ENCODE data around the gene KLHL10. TPM values are rescaled to one million over a fixed set of nuclear protein-coding genes. Genes with fewer than 3 reads are reported as not detected.
A peak's percentile ranks its signal among the peaks of the same experiment; 100 is the strongest.

The KLHL10 gene
- total RNA-seq, 4 donors from 2014 or later, result 0.62 to 2.7 (median 1.4) TPM

GRCh38 chr17:41803049-41804020 lies 34.3 kb upstream of the KLHL10 start:
- WGBS, 2 donors (ENCODE audit: low coverage in 1 of 2), result 73 to 76% methylated on average over 3 to 11 of the region's 24 CpGs
- Histone ChIP-seq H3K27me3 (peaks cover 20% of the 10 kb centered on the region), H3K27ac (no peak overlapping the region), H3K36me3 (peaks cover 0 to 38% of the 10 kb centered on the region in 2 donors), H3K9me3 (no peaks in the 10 kb centered on the region), H3K4me3 (no peak overlapping the region), H3K4me1 (peaks cover 0 to 15% (median 9%) of the 10 kb centered on the region in 3 donors)
- TF ChIP-seq POLR2A (IDR thresholded peaks at IDR 0.05) (no peak), EP300 (IDR thresholded peaks at IDR 0.05) (no peak), POLR2AphosphoS5 (IDR thresholded peaks at IDR 0.05) (no peak)
- TF ChIP-seq, protein P1, sequence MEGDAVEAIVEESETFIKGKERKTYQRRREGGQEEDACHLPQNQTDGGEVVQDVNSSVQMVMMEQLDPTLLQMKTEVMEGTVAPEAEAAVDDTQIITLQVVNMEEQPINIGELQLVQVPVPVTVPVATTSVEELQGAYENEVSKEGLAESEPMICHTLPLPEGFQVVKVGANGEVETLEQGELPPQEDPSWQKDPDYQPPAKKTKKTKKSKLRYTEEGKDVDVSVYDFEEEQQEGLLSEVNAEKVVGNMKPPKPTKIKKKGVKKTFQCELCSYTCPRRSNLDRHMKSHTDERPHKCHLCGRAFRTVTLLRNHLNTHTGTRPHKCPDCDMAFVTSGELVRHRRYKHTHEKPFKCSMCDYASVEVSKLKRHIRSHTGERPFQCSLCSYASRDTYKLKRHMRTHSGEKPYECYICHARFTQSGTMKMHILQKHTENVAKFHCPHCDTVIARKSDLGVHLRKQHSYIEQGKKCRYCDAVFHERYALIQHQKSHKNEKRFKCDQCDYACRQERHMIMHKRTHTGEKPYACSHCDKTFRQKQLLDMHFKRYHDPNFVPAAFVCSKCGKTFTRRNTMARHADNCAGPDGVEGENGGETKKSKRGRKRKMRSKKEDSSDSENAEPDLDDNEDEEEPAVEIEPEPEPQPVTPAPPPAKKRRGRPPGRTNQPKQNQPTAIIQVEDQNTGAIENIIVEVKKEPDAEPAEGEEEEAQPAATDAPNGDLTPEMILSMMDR (IDR thresholded peaks at IDR 0.05), result no peak
- ATAC-seq, result no peak

- no peak overlapping the region for H3K4me3 ChIP-seq
- no peaks in the 10 kb centered on the region for H3K9me3 ChIP-seq
- WGBS, 2 donors (ENCODE audit: low coverage in 1 of 2), result 90 to 100% methylated on average over 1 to 2 of the region's 8 CpGs
- TF ChIP-seq EP300 (IDR thresholded peaks at IDR 0.05) (no peak), POLR2A (IDR thresholded peaks at IDR 0.05) (no peak), POLR2AphosphoS5 (IDR thresholded peaks at IDR 0.05) (no peak)
- TF ChIP-seq, protein P1 (IDR thresholded peaks at IDR 0.05), result no peak
- ATAC-seq, result no peak
- peaks cover 0 to 44% of the 10 kb centered on the region in 2 donors for H3K36me3 ChIP-seq
- no peak overlapping the region for H3K27ac ChIP-seq
- no peaks in the 10 kb centered on the region for H3K27me3 ChIP-seq
- H3K4me1 ChIP-seq, result peaks cover 0 to 25% (median 16%) of the 10 kb centered on the region in 3 donors
Observed at GRCh38 chr17:41806685-41807445, 30.8 kb upstream of the KLHL10 start.

GRCh38 chr17:41810659-41811548 lies 26.7 kb upstream of the KLHL10 start:
- TF ChIP-seq POLR2AphosphoS5 (IDR thresholded peaks at IDR 0.05) (no peak), EP300 (IDR thresholded peaks at IDR 0.05) (no peak), POLR2A (IDR thresholded peaks at IDR 0.05) (no peak)
- TF ChIP-seq, protein P1 (IDR thresholded peaks at IDR 0.05), result no peak
- Histone ChIP-seq H3K36me3 (peaks cover 0 to 28% of the 10 kb centered on the region in 2 donors), H3K4me1 (peaks cover 0 to 53% (median 16%) of the 10 kb centered on the region in 3 donors), H3K4me3 (peak overlapping the region; percentile 35 to 60), H3K9me3 (no peaks in the 10 kb centered on the region), H3K27ac (peak overlapping the region in 3 of 4 donors; percentile 74 to 85 (median 82)), H3K27me3 (no peaks in the 10 kb centered on the region)
- ATAC-seq, result peak; percentile 8
- 32 to 64% methylated on average over 5 to 8 of the region's 58 CpGs for WGBS, 2 donors (ENCODE audit: low coverage in 1 of 2)

- WGBS, 2 donors (ENCODE audit: low coverage in 1 of 2), result 0% methylated on average over 5 of the region's 96 CpGs; no CpG with 5 or more reads in 1 of the 2 donors
- no peaks in the 10 kb centered on the region for H3K9me3 ChIP-seq
- peak within 1 kb of the TSS; percentile 35 to 60 for H3K4me3 ChIP-seq
- peak within 1 kb of the TSS in 3 of 4 donors; percentile 74 to 85 (median 82) for H3K27ac ChIP-seq
- peaks cover 0 to 21% of the 10 kb centered on the region in 2 donors for H3K36me3 ChIP-seq
- peak; percentile 92 for ATAC-seq
- no peaks in the 10 kb centered on the region for H3K27me3 ChIP-seq
- no peak for TF ChIP-seq EP300 (IDR thresholded peaks at IDR 0.05)
- TF ChIP-seq, protein P1 (IDR thresholded peaks at IDR 0.05), result peak in 3 of 4 experiments; percentile 73 to 88 (median 75)
- peaks cover 0 to 53% (median 16%) of the 10 kb centered on the region in 3 donors for H3K4me1 ChIP-seq
Observed at GRCh38 chr17:41811549-41812380, 25.9 kb upstream of the KLHL10 start, which contains the start of gene P3H4. Gene P3H4, minus strand, starts transcription at chr17:41811949. Its CDS starts 34 bp downstream, at chr17:41811915.
